Measurements from ENCODE around the gene STK10.

STK10 gene

DNA sequence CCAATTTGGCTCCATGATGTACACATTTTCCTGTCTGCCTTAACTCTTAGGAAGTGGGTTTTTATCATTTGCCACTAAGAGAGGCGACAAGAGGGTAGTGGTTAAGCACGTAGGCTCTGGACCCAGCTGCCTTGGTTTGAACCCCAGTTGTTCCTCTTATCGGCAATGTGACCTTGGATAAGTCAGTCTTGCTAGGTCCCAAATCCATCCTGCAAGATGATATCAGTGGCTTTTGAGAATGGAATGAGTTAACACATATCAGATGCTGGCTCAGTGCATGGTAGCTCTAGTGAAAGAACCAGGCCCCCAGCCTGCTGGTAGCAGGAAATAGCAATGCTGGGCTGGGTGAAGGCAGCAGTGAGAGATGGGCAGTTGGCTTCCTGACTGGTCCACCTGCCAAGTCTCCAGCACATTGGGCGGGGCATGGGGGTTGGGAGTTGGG is 72.5 kb downstream of the STK10 start:
- TF ChIP-seq, protein P1, sequence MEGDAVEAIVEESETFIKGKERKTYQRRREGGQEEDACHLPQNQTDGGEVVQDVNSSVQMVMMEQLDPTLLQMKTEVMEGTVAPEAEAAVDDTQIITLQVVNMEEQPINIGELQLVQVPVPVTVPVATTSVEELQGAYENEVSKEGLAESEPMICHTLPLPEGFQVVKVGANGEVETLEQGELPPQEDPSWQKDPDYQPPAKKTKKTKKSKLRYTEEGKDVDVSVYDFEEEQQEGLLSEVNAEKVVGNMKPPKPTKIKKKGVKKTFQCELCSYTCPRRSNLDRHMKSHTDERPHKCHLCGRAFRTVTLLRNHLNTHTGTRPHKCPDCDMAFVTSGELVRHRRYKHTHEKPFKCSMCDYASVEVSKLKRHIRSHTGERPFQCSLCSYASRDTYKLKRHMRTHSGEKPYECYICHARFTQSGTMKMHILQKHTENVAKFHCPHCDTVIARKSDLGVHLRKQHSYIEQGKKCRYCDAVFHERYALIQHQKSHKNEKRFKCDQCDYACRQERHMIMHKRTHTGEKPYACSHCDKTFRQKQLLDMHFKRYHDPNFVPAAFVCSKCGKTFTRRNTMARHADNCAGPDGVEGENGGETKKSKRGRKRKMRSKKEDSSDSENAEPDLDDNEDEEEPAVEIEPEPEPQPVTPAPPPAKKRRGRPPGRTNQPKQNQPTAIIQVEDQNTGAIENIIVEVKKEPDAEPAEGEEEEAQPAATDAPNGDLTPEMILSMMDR (conservative IDR thresholded peaks at IDR 0.05; ENCODE audit: low read length) = no peak
- TF ChIP-seq EZH2phosphoT487 (IDR thresholded peaks at IDR 0.05; ENCODE audit: borderline replicate concordance) = no peak
- H3K36me3 ChIP-seq (ENCODE audit: insufficient read depth, low read length) = peaks cover 16% of the 10 kb centered on the region; the same call in 1 of the 2 replicates
- H2AFZ ChIP-seq (ENCODE audit: low read length) = no peak overlapping the region

DNA sequence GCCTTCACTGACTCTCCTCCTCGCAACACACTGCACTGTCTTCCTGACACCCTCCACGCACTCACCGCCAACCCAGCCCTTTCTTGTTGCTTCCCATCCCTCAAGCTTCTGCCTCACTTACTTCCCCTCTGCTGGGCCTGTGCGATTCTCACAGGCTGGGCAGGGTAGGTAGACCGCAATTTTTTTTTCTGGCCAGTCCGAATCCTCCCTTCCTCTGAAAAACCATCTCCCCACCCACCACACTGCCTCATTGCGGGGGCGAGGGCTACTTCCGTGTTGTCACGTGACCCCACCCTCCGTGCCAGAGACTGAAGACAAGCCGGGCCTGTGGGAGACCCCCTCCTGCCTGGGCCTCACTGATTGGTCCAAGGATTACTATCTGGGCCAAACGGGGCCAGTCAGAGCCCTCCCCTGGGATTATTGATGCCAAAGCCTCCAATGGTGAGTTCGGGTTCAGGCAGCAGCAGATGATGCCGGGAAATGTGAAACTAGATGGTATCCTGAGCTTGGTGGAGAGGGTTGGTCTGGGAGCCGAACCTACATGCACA is 73.1 kb downstream of the STK10 start:
- Histone ChIP-seq H3K4me2 (ENCODE audit: low read depth, low read length, poor library complexity, severe bottlenecking) (peak overlapping the region; percentile 64), H4K20me1 (ENCODE audit: insufficient read depth, low read length, poor library complexity, severe bottlenecking) (no peaks in the 10 kb centered on the region), H3K4me1 (ENCODE audit: insufficient read depth, low read length, poor library complexity, severe bottlenecking) (peaks cover 58% of the 10 kb centered on the region), H3K9ac (ENCODE audit: low read depth, low read length, poor library complexity, severe bottlenecking) (peak overlapping the region; percentile 73), H3F3A (ENCODE audit: low read depth) (no peaks in the 10 kb centered on the region; the same call in 1 of the 2 replicates), H3K9me3 (ENCODE audit: insufficient read depth, low read depth, low read length) (no peaks in the 10 kb centered on the region), H3K79me2 (ENCODE audit: insufficient read depth, low read length) (peaks cover 25% of the 10 kb centered on the region), H3K27me3 (ENCODE audit: insufficient read depth, low read length, poor library complexity, severe bottlenecking) (no peaks in the 10 kb centered on the region), H3K36me3 (ENCODE audit: insufficient read depth, low read length) (peaks cover 16% of the 10 kb centered on the region; the same call in 1 of the 2 replicates), H2AFZ (ENCODE audit: low read length) (no peak overlapping the region), H3K9me2 (replicated peaks; ENCODE audit: low read depth, low read length) (no peaks in the 10 kb centered on the region), H3K4me3 (ENCODE audit: low read length, poor library complexity, severe bottlenecking) (peak overlapping the region; percentile 28)
- TF ChIP-seq EZH2phosphoT487 (IDR thresholded peaks at IDR 0.05; ENCODE audit: borderline replicate concordance) = no peak
- TF ChIP-seq, protein P1 (conservative IDR thresholded peaks at IDR 0.05; ENCODE audit: low read length) = no peak

More for the DNA sequence above, 72.5 kb downstream of the STK10 start:
- peaks cover 25% of the 10 kb centered on the region for H3K79me2 ChIP-seq (ENCODE audit: insufficient read depth, low read length)
- H3K9me2 ChIP-seq (replicated peaks; ENCODE audit: low read depth, low read length) = no peaks in the 10 kb centered on the region
- no peaks in the 10 kb centered on the region for H3K9me3 ChIP-seq (ENCODE audit: insufficient read depth, low read depth, low read length)
- H4K20me1 ChIP-seq (ENCODE audit: insufficient read depth, low read length, poor library complexity, severe bottlenecking) = no peaks in the 10 kb centered on the region
- H3K4me3 ChIP-seq (ENCODE audit: low read length, poor library complexity, severe bottlenecking) = peak overlapping the region; percentile 28
- no peaks in the 10 kb centered on the region for H3K27me3 ChIP-seq (ENCODE audit: insufficient read depth, low read length, poor library complexity, severe bottlenecking)
- H3K9ac ChIP-seq (ENCODE audit: low read depth, low read length, poor library complexity, severe bottlenecking) = peak overlapping the region; percentile 73
- peak overlapping the region; percentile 64 for H3K4me2 ChIP-seq (ENCODE audit: low read depth, low read length, poor library complexity, severe bottlenecking)
- peaks cover 52% of the 10 kb centered on the region for H3K4me1 ChIP-seq (ENCODE audit: insufficient read depth, low read length, poor library complexity, severe bottlenecking)
- no peaks in the 10 kb centered on the region; the same call in 1 of the 2 replicates for H3F3A ChIP-seq (ENCODE audit: low read depth)

DNA sequence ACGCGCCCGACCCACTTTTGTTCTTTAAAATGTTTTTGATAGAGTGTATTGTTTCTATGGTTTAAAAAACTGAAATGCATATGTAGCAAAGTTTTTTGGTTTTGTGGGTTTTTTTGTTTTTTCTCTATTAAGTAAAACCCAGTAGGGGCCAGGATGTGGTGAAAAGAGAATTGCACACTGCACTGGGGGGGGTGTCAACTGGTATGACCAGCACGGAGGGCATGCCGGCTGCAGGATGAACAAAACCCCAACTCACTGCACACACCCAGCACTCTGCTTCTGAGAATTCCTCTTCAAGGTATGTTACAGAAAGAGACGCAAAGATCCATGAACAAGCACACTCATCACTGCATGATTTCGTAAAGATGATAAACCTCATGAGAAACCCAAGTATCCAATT is 75.0 kb downstream of the STK10 start:
- H3K9me3 ChIP-seq (ENCODE audit: insufficient read depth, low read depth, low read length) = no peaks in the 10 kb centered on the region
- TF ChIP-seq, protein P1 (conservative IDR thresholded peaks at IDR 0.05; ENCODE audit: low read length) = no peak
- no peak for TF ChIP-seq EZH2phosphoT487 (IDR thresholded peaks at IDR 0.05; ENCODE audit: borderline replicate concordance)
- no peaks in the 10 kb centered on the region; the same call in 1 of the 2 replicates for H3F3A ChIP-seq (ENCODE audit: low read depth)
- H4K20me1 ChIP-seq (ENCODE audit: insufficient read depth, low read length, poor library complexity, severe bottlenecking) = no peaks in the 10 kb centered on the region
- peak overlapping the region; percentile 72 for H3K4me2 ChIP-seq (ENCODE audit: low read depth, low read length, poor library complexity, severe bottlenecking)
- H3K36me3 ChIP-seq (ENCODE audit: insufficient read depth, low read length) = peaks cover 19% of the 10 kb centered on the region; the same call in 1 of the 2 replicates
- H3K27me3 ChIP-seq (ENCODE audit: insufficient read depth, low read length, poor library complexity, severe bottlenecking) = no peaks in the 10 kb centered on the region
- no peak overlapping the region for H2AFZ ChIP-seq (ENCODE audit: low read length)
- peaks cover 60% of the 10 kb centered on the region for H3K4me1 ChIP-seq (ENCODE audit: insufficient read depth, low read length, poor library complexity, severe bottlenecking)
- no peaks in the 10 kb centered on the region for H3K9me2 ChIP-seq (replicated peaks; ENCODE audit: low read depth, low read length)
- peak overlapping the region; percentile 49 for H3K4me3 ChIP-seq (ENCODE audit: low read length, poor library complexity, severe bottlenecking)
- H3K9ac ChIP-seq (ENCODE audit: low read depth, low read length, poor library complexity, severe bottlenecking) = peak overlapping the region; percentile 81
- peaks cover 22% of the 10 kb centered on the region for H3K79me2 ChIP-seq (ENCODE audit: insufficient read depth, low read length)
